ES-I3 (cell line): ENCODE results near the gene NPIPB6.

Source experiments
- H3K36me3 ChIP-seq: 2 replicates; pipeline ENCODE4 v1.6.1; 2013; ENCODE audit warnings: mild to moderate bottlenecking, low read length, control low read depth, moderate library complexity; ENCODE audit not compliant: insufficient read depth
- H3K4me1 ChIP-seq: 2 replicates; pipeline ENCODE4 v1.6.1; 2013; ENCODE audit warnings: mild to moderate bottlenecking, control low read depth, low read length; ENCODE audit not compliant: insufficient read depth
- H3K9ac ChIP-seq: 2 replicates; pipeline ENCODE4 v1.6.1; 2013; ENCODE audit warnings: low read depth, mild to moderate bottlenecking, low read length, moderate library complexity
- H3K9me3 ChIP-seq: 2 replicates; pipeline ENCODE4 v1.6.1; 2013; ENCODE audit warnings: mild to moderate bottlenecking, low read length, moderate library complexity; ENCODE audit not compliant: control insufficient read depth, insufficient read depth

The NPIPB6 gene

DNA sequence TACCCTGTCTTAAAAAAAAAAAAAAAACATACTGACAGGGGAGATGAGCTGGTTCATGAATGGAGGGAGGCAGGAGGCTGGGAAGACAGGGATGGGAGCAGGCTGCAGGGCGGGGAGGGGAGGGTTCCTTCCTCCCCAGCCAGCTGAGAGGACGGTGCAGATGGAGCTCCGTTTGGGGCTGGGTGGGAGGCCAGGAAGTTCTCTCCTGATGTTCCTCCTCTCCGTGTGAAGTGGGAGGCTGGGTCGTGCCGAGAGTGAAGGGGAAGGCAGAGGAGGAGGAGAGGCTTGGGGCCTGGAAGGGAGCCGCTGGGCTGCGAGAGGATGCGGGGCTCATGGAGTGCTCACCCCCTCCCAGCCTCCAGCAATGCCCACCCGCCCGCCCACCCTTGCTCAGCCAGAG is 49.7 kb downstream of the NPIPB6 start:
- H3K9ac ChIP-seq: no peak overlapping the region
- no peaks in the 10 kb centered on the region for H3K4me1 ChIP-seq
- peaks cover 3% of the 10 kb centered on the region for H3K36me3 ChIP-seq
- no peaks in the 10 kb centered on the region for H3K9me3 ChIP-seq

DNA sequence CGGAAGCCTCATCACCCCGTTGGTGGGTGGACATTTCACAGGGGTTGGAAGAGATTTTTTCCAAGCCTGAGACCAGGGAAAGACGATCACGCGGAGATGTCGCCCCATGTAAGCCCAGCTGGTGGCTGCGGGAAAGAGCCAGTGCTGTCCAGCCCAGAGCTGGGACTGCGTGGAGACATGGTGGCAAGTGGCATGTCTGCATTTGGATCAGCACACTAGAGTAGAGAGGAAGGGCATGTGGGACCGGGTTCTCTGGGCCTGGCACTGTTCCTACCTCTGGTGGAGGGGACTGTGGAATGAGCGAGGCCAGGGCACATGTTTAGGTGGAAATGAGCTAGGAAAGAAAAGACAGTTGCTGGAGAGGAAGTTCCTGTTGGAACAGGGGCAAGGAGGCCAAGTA is 51.0 kb downstream of the NPIPB6 start:
- H3K9ac ChIP-seq: no peak overlapping the region

DNA sequence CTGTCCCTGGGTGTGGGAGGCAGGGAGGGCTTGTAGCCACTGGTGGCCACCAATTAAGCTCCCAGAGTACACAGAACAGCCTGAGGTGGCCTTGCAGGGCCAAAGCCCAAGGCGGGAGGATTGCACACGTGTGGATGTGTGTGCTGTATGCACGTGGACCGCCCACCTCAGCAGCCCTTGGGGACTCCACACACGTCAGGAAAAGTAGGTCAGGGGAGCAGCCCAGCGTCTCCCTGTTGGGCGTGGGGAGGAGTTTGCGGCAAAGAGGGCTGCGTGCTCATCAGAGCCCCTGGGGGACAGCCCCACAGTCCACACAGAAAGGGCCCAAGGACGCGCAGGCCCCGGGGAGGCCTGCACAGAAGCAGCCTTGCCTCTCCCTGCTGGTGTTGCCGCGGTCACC is 51.4 kb downstream of the NPIPB6 start:
- no peak overlapping the region for H3K9ac ChIP-seq
- H3K9me3 ChIP-seq: no peaks in the 10 kb centered on the region
- peaks cover 3% of the 10 kb centered on the region for H3K36me3 ChIP-seq
- no peaks in the 10 kb centered on the region for H3K4me1 ChIP-seq

More for the DNA sequence above, 51.0 kb downstream of the NPIPB6 start:
- peaks cover 3% of the 10 kb centered on the region for H3K36me3 ChIP-seq
- H3K9me3 ChIP-seq: no peaks in the 10 kb centered on the region
- no peaks in the 10 kb centered on the region for H3K4me1 ChIP-seq

DNA sequence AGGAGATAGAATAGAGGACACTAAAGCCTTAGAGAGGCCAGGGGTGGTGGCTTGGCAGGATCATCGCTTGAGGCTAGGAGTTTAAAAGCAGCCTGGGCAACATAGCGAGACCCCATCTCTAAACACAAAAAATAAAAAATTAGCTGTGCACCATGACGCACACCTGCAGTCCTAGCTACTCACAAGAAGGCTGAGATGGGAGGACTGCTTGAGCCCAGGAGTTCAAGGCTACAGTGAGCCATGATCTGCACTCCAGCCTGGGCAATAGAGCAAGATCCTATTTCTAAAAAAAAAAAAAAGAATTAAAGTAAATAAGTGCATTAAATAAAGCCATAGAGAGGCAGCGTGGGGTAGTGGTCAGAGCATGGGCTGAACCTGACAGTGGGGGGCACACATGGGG is 51.9 kb downstream of the NPIPB6 start:
- H3K9me3 ChIP-seq: no peaks in the 10 kb centered on the region
- no peaks in the 10 kb centered on the region for H3K4me1 ChIP-seq
- H3K9ac ChIP-seq: no peak overlapping the region
- peaks cover 3% of the 10 kb centered on the region for H3K36me3 ChIP-seq

DNA sequence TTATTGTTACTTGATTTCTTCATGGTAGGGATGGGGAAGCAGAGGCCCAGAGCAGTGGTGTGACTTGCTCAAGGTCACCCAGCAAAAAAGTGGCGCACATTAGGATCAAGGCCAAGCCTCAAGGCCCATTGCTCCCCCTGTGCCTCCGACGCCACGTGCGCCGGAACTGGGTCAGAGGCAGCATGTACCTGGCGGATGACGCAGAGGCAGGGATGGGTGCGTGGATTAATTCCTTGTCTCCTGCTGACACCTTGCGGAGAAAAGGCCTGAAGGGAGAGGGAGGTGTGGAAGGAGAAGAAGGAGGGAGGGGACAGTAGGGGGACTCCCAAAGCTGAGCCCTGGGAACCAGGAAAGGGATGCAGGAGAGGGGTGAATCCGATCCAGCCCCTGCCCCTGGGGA is 52.5 kb downstream of the NPIPB6 start:
- no peaks in the 10 kb centered on the region for H3K9me3 ChIP-seq
- no peaks in the 10 kb centered on the region for H3K4me1 ChIP-seq
- H3K36me3 ChIP-seq: peaks cover 3% of the 10 kb centered on the region
- H3K9ac ChIP-seq: no peak overlapping the region

DNA sequence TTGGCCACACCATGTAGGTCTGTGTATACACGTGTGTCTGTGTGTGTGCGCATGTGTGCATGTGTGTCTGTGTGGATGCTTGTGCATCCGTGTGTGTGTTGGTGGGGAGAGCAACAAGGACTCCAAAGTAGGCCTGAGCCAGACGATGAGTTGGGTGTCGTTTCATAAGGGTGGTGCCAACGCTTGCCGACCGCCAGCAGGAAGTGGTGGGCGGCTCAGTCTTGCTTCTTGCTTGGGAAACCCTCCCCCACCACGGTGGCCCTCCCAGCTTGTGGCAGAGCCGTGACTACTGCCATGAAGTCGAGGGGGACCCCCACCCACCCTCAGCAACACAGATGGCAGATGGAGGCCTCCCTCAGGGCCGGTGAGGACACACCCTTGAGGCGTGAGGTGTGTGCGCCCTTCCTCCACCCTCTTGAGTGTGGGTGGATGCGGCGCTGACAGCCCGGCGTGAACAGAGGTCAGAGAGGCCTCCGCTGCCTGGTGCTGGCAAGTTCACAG is 53.4 kb downstream of the NPIPB6 start:
- H3K9me3 ChIP-seq: no peaks in the 10 kb centered on the region
- no peak overlapping the region for H3K9ac ChIP-seq
- H3K4me1 ChIP-seq: no peaks in the 10 kb centered on the region
- H3K36me3 ChIP-seq: peaks cover 3% of the 10 kb centered on the region

DNA sequence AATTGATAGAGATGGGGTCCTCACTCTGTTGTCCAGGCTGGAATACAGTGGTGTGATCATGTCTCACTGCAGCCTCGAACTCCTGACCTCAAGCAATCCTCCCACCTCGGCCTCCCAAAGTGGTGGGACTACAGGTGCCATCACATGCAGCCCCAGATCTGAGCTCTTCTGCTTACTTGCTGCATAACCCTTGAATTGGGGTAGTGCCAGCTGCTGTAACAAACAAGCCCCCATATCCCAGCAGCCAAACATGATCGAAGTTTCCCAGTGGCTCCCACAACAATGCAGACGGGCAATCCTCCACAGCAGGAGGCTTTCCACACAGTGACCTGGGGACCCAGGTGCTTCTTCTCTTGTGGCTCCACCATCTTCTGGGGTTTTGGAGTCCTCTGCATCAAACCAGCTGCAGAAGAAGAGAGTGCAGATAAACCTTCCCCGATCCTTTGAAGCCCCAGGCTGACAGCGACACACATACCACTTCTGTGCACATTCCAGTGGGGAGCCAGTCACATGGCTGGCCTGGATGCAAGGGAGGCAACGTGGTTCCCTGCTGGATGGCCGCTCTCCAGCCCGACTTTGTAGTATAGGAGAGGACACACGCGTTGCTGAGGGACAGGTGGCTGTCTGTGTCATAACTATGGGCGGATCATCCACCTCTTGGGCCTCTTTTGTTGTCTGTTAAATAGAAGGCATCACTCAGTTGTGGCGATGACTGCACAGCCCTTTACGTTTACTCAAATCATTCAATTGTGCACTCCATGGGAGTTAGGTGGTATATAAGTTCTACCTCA is 54.3 kb downstream of the NPIPB6 start:
- H3K36me3 ChIP-seq: peaks cover 3% of the 10 kb centered on the region
- H3K4me1 ChIP-seq: no peaks in the 10 kb centered on the region
- H3K9me3 ChIP-seq: no peaks in the 10 kb centered on the region
- H3K9ac ChIP-seq: no peak overlapping the region

DNA sequence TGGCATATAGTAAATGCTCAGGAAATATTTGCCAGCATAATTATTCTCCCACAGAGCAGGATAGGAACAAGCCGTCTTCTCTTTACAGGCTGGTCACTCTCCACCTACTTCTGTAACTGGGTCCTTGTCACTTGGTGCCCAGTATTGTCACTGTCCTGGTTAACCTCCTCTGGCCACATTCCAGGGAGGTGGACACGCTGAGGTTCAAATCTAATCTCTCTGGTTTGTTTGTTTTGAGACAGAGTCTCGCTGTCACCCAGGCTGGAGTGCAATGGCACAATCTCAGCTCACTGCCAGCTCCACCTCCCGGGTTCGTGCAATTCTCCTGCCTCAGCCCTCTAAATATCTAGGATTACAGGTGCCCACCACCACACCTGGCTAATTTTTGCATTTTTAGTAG is 55.4 kb downstream of the NPIPB6 start:
- H3K9me3 ChIP-seq: no peaks in the 10 kb centered on the region
- no peaks in the 10 kb centered on the region for H3K4me1 ChIP-seq
- no peak overlapping the region for H3K9ac ChIP-seq
- H3K36me3 ChIP-seq: peaks cover 3% of the 10 kb centered on the region

DNA sequence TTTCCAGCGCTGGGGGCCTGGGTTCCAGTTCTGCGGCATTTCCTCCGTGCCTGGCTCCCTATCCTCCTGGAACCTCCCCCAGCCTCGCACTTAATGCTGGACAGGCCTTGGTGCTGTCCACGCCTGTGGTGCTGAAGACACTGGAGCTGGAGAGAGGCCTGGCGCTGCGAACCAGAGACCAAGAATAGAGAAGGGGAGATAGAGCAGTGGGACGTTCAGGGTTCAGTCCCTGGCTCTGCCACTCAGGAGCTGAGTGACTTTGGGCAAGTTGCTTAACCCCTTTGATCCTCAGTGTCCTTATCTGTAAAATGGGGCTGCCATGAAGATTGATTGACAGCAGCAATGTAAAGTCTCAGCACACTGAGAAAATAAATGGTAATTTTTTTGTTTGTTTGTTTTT is 59.1 kb downstream of the NPIPB6 start:
- no peak overlapping the region for H3K9ac ChIP-seq
- no peaks in the 10 kb centered on the region for H3K9me3 ChIP-seq
- peaks cover 3% of the 10 kb centered on the region for H3K36me3 ChIP-seq
- no peaks in the 10 kb centered on the region for H3K4me1 ChIP-seq

DNA sequence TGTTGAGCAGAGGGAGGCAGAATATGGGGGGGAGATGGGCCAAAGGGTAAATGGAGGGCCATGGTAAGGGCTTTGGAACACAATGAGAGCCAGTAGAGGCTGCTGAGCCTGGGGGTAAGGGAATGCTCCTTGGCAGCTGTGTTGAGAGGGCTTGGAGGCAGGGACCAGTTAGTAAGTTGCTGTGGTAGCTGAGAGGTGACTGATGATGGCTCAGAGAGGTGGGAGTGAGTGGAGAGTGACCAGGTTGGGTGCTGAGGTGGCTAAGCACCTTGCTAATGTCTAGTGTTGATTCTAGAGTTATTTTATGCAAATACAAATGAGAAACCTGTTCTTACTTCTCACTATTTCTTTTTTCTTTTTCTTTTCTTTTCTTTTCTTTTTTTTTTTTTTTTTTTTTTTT is 60.2 kb downstream of the NPIPB6 start:
- peaks cover 3% of the 10 kb centered on the region for H3K4me1 ChIP-seq
- H3K9ac ChIP-seq: no peak overlapping the region
- H3K36me3 ChIP-seq: no peaks in the 10 kb centered on the region
- no peaks in the 10 kb centered on the region for H3K9me3 ChIP-seq

DNA sequence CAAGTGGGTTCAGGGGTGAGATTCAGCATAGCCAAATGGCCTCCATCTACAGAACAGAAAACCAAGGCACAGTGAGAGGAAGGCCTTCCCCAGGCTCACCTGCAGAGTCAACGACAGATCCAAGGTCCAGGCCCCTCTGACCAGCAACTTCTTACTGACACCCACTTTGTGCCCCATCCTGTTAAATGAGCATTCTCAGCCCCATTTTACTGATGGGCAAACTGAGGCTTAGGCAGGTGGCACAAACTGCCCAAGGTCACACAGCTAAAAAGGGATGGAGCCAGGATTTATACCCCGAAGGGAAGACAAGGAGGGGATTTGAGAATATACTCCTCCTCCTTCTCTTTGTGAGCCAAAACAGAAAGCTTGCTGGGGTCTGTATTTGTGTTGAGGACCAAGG is 61.7 kb downstream of the NPIPB6 start:
- no peaks in the 10 kb centered on the region for H3K36me3 ChIP-seq
- H3K4me1 ChIP-seq: peaks cover 9% of the 10 kb centered on the region
- H3K9me3 ChIP-seq: no peaks in the 10 kb centered on the region
- no peak overlapping the region for H3K9ac ChIP-seq

DNA sequence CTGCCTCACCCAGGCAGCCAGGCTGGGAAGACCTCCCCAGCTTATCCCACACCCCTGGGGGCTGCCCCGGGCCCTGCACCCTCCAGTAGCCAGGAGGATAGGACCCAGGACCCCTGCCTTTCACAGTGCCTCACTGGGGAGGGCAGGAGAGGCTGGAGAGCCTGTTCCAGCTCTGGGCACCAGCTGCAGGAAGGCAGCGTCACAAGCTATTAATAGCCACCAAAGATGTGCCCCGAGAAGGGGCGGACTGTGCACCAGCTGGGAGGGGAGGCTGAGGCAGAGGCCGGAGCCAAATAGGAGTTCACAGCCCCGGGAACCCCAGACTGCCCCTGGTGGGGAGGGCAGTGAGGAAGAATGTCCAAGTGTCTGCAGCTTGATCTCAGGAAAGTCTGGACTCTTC is 62.2 kb downstream of the NPIPB6 start:
- Histone ChIP-seq H3K9ac (no peak overlapping the region), H3K4me1 (peaks cover 9% of the 10 kb centered on the region), H3K9me3 (no peaks in the 10 kb centered on the region), H3K36me3 (no peaks in the 10 kb centered on the region)

DNA sequence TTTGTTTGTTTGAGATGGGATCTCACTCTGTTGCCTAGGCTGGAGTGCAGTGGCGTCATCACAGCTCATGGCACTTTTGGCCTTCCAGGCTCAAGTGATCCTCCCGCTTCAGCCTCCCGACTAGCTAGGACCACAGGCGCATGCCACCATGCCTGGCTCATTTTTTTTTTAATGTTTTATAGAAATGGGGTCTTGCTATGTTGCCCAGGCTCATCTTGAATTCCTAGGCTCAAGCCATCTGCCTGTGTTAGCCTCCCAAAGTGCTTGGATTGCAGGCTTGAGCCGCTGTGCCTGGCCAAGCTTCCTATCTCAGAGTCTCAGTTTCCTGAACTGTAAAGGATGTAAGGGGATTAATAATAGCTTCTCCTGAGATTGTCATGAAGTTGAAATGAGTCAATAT is 63.0 kb downstream of the NPIPB6 start:
- no peaks in the 10 kb centered on the region for H3K36me3 ChIP-seq
- no peaks in the 10 kb centered on the region for H3K9me3 ChIP-seq
- H3K9ac ChIP-seq: no peak overlapping the region
- peaks cover 9% of the 10 kb centered on the region for H3K4me1 ChIP-seq

DNA sequence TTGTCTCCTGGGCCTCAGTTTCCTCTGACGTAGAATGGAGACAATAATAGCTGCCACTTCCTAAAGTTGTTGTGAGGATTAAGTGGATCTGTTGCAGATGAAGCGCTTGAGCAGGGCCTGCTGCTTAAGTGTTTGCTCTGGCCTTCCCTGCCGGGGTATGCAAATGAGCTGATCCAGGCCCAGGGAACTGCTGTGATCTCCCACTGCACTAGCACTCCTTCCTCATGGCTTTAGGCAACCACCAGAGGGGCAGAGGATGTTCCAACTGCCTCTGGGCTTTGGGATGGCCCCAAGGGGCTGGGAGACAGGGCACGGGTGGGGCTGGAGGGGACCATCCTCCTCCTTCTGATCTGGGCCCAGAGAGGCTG is 64.8 kb downstream of the NPIPB6 start:
- peaks cover 9% of the 10 kb centered on the region for H3K4me1 ChIP-seq
- H3K9me3 ChIP-seq: no peaks in the 10 kb centered on the region
- H3K36me3 ChIP-seq: no peaks in the 10 kb centered on the region
- H3K9ac ChIP-seq: no peak overlapping the region

DNA sequence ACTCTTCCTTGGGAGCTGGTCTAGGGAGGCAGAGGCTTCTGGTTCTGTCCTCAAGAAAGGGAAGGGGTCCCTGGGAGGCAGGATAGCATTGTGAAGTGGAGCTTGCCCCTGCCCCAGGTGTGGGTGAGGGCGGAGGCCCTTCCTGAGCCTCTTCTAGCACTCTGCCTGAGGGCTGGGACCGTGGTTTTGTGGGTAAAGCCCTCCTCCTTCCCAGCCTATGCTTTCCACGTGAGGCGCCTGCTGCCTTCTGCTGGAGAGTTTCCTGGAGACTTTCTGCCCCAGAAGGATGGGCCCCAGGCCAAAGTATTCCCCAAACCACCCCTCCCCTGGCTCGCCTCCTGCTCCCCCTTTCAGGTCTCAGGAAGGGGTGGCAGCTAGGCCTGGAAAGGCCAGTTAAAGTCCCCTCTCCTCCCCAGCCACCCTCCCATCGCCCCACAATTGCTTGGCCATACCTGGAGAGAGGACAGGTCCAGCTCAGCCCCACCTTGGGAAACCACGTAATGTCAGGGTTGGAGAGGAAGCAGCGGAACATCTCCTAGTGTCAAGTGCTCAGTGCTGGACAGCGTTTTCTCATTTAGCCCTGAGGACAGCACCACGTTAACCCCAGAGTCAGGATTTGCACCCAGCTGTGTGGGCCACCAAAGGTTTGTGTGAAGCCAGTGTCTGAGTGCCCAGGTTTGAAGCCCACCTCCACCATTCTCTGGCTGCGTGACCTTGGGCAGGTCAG is 65.4 kb downstream of the NPIPB6 start:
- Histone ChIP-seq H3K36me3 (no peaks in the 10 kb centered on the region), H3K9ac (no peak overlapping the region), H3K4me1 (peaks cover 9% of the 10 kb centered on the region), H3K9me3 (no peaks in the 10 kb centered on the region)
